WERI-Rb-1 (cell line): ENCODE results near the gene DSG1.
"Not testable (repeated sequence)": the region's sequence is repeated elsewhere in the genome, so short reads cannot be mapped to it uniquely, and the experiment has no call there.

Experiments
- DNase-seq: peaks from one replicate; pipeline ENCODE4 v3.0.0-alpha.2; 2020
- H3K27ac ChIP-seq: fragments of 250-450 bp; sonication (Bioruptor Pico); 2 replicates; pipeline ENCODE4 v1.5.1; 2020; ENCODE audit warnings: mild to moderate bottlenecking, moderate library complexity
- H3K27me3 ChIP-seq: fragments of 250-450 bp; sonication (Bioruptor Pico); 2 replicates; pipeline ENCODE4 v1.5.1; 2021; ENCODE audit warnings: mild to moderate bottlenecking, low read depth, moderate library complexity; ENCODE audit not compliant: insufficient read depth, severe bottlenecking
- H3K36me3 ChIP-seq: fragments of 250-450 bp; sonication (Bioruptor Pico); 2 replicates; pipeline ENCODE4 v1.5.1; 2020; ENCODE audit warnings: mild to moderate bottlenecking, moderate library complexity
- H3K4me3 ChIP-seq: 2 replicates; pipeline ENCODE4 v1.5.1; 2011; ENCODE audit warnings: low read depth, mild to moderate bottlenecking, control low read depth, low read length
- H3K9me3 ChIP-seq: fragments of 250-450 bp; sonication (Bioruptor Pico); 2 replicates; pipeline ENCODE4 v1.5.1; 2021; ENCODE audit warnings: mild to moderate bottlenecking, moderate library complexity; ENCODE audit not compliant: severe bottlenecking
- TF ChIP-seq, protein P1 (sequence below): IDR thresholded peaks from 2 replicates; pipeline ENCODE4 v1.5.1; 2011; ENCODE audit warnings: low read depth, mild to moderate bottlenecking, control low read depth, inconsistent platforms, low read length

The DSG1 gene

DNA sequence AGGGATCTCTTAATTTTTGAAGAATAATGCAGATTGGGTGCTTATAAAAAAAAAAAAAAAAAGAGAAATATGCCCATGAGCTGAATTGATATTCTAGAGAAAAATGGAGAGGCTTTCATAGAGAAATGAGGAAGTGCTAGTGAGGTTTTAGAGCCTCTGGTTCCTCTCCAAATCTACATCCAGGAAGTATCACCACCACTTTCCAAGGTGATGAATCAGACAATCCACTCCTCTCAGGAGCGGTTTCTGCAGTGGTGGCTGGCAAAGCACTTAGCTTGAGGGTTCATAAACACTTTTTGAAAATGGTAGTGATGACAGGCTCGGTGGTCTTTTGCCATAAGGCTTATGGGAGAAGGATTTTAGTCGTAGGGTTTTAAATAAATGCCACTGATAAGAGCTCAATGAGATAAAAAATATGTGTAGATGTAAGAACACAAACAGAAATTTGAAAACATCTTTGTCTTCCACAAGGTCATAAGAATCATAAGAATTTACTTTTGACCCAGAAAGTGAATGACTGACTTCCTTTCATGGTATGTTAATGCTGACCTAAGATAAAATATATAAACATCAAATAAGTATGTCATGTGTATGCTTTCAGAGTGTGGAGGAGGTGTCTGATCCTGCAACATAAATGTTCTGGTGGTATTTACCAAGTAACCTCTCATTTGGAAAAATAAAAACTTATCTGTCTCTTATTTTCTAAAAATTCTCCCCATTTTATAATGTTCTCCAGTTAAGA, 42.1 kb upstream of the DSG1 start:
- Histone ChIP-seq H3K27me3 (no peaks in the 10 kb centered on the region), H3K4me3 (no peak overlapping the region), H3K9me3 (no peaks in the 10 kb centered on the region), H3K27ac (no peak overlapping the region), H3K36me3 (no peaks in the 10 kb centered on the region)
- no peak for DNase-seq
- TF ChIP-seq, protein P1, sequence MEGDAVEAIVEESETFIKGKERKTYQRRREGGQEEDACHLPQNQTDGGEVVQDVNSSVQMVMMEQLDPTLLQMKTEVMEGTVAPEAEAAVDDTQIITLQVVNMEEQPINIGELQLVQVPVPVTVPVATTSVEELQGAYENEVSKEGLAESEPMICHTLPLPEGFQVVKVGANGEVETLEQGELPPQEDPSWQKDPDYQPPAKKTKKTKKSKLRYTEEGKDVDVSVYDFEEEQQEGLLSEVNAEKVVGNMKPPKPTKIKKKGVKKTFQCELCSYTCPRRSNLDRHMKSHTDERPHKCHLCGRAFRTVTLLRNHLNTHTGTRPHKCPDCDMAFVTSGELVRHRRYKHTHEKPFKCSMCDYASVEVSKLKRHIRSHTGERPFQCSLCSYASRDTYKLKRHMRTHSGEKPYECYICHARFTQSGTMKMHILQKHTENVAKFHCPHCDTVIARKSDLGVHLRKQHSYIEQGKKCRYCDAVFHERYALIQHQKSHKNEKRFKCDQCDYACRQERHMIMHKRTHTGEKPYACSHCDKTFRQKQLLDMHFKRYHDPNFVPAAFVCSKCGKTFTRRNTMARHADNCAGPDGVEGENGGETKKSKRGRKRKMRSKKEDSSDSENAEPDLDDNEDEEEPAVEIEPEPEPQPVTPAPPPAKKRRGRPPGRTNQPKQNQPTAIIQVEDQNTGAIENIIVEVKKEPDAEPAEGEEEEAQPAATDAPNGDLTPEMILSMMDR, result no peak

- no peaks in the 10 kb centered on the region for H3K9me3 ChIP-seq
- H3K4me3 ChIP-seq, result no peak overlapping the region
- DNase-seq, result no peak
- H3K27ac ChIP-seq, result no peak overlapping the region
- no peaks in the 10 kb centered on the region for H3K27me3 ChIP-seq
- TF ChIP-seq, protein P1, result no peak
- H3K36me3 ChIP-seq, result no peaks in the 10 kb centered on the region
Measured at GRCh38 chr18:31278609-31279071, 39.3 kb upstream of the DSG1 start.

GRCh38 chr18:31280502-31280901, 37.5 kb upstream of the DSG1 start:
- no peaks in the 10 kb centered on the region for H3K27me3 ChIP-seq
- H3K4me3 ChIP-seq, result no peak overlapping the region
- H3K27ac ChIP-seq, result no peak overlapping the region
- TF ChIP-seq, protein P1, result no peak
- H3K9me3 ChIP-seq, result no peaks in the 10 kb centered on the region
- DNase-seq, result no peak
- H3K36me3 ChIP-seq, result no peaks in the 10 kb centered on the region

DNA sequence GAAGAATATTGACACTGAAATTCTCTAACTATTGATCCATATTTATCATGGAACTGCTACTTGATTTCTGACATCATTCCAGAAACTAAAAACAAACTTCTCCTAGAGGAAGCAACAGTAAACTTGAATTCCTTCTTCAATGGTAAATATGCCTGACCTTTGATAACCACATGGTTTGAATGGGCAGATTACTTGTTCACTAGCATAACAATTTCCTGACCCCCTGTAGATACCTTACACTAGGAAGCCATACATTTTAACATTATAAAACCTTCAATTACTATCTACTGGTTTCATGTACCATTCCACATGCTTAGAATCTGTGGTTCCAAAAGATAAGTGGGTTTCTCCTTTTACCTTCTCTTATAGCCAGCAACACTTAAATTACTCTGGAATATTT, 36.5 kb upstream of the DSG1 start:
- no peak overlapping the region for H3K27ac ChIP-seq
- H3K27me3 ChIP-seq, result no peaks in the 10 kb centered on the region
- no peak for DNase-seq
- TF ChIP-seq, protein P1, result no peak
- no peak overlapping the region for H3K4me3 ChIP-seq
- no peaks in the 10 kb centered on the region for H3K36me3 ChIP-seq
- H3K9me3 ChIP-seq, result no peaks in the 10 kb centered on the region

- H3K27me3 ChIP-seq, H3K36me3 ChIP-seq, H3K27ac ChIP-seq, DNase-seq, H3K9me3 ChIP-seq, H3K4me3 ChIP-seq: not testable (repeated sequence)
Measured at GRCh38 chr18:31289446-31289845, 28.5 kb upstream of the DSG1 start.

- H3K27me3 ChIP-seq, result no peaks in the 10 kb centered on the region
Measured at GRCh38 chr18:31291688-31292087, 26.3 kb upstream of the DSG1 start.

More at GRCh38 chr18:31291688-31292087, 26.3 kb upstream of the DSG1 start:
- TF ChIP-seq, protein P1, result no peak
- no peak for DNase-seq
- no peaks in the 10 kb centered on the region for H3K9me3 ChIP-seq
- H3K4me3 ChIP-seq, result no peak overlapping the region
- no peaks in the 10 kb centered on the region for H3K36me3 ChIP-seq
- no peak overlapping the region for H3K27ac ChIP-seq
